GM21360 (cell line): ENCODE measurements around the gene CABP4.
"Not testable (repeated sequence)": the region's sequence is repeated elsewhere in the genome, so short reads cannot be mapped to it uniquely, and the experiment has no call there.

ENCODE experiments used
- ATAC-seq: cut with Tn5 transposase; IDR thresholded peaks from one replicate; pipeline ENCODE4 v1.9.1; 2021; ENCODE audit warnings: mild to moderate bottlenecking, moderate library complexity; ENCODE audit not compliant: unreplicated experiment

Gene CABP4

DNA sequence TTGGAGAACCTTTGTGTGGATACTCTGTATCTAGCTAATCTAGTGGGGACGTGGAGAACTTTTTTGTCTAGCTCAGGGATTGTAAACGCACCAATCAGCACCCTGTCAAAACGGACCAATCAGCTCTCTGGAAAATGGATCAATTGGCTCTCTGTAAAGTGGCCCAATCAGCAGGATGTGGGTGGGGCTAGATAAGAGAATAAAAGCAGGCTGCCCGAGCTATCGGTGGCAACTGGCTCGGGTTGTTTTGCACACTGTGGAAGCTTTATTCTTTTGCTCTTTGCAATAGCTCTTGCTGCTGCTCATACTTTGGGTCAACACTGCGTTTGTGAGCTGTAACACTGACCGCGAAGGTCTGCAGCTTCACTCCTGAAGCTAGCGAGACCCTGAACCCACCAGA, 21.5 kb downstream of the CABP4 start:
- not testable (repeated sequence) for ATAC-seq

DNA sequence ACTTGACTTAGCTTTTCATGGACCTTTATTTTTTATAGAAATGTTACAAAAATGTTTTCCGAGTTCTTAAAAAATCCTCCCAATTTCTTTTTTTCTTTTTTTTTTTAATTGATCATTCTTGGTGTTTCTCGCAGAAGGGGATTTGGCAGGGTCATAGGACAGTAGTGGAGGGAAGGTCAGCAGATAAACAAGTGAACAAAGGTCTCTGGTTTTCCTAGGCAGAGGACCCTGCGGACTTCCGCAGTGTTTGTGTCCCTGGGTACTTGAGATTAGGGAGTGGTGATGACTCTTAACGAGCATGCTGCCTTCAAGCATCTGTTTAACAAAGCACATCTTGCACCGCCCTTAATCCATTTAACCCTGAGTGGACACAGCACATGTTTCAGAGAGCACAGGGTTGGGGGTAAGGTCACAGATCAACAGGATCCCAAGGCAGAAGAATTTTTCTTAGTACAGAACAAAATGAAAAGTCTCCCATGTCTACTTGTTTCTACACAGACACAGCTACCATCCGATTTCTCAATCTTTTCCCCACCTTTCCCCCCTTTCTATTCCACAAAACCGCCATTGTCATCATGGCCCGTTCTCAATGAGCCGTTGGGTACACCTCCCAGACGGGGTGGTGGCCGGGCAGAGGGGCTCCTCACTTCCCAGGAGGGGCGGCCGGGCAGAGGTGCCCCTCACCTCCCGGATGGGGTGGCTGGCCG, 22.3 kb downstream of the CABP4 start:
- ATAC-seq, result not testable (repeated sequence)

DNA sequence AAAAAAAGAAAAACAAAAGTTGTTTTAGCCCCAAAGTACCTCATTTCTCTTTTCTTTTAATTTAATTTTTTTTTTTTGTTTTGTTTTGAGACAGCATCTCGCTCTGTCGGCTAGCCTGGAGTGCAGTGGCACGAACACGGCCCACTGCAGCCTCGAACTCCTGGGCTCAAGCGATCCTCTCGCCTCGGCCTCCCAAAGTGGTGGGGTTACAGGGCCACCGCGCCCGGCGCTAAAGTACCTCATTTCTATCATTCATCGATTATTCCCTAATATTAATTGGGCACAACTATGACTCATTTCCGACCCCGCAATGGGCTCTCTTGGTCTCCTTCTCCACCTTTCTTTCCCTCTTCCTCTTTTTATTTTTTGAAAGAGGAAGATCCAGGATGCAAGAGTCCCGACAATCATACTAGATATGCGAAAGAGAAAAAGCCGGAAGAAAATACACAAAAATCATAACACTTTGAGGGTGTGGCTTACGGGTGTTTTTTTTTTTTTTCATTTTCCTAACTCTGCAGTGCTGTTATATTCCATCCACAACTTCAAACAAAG, 27.2 kb downstream of the CABP4 start:
- ATAC-seq, result no peak

DNA sequence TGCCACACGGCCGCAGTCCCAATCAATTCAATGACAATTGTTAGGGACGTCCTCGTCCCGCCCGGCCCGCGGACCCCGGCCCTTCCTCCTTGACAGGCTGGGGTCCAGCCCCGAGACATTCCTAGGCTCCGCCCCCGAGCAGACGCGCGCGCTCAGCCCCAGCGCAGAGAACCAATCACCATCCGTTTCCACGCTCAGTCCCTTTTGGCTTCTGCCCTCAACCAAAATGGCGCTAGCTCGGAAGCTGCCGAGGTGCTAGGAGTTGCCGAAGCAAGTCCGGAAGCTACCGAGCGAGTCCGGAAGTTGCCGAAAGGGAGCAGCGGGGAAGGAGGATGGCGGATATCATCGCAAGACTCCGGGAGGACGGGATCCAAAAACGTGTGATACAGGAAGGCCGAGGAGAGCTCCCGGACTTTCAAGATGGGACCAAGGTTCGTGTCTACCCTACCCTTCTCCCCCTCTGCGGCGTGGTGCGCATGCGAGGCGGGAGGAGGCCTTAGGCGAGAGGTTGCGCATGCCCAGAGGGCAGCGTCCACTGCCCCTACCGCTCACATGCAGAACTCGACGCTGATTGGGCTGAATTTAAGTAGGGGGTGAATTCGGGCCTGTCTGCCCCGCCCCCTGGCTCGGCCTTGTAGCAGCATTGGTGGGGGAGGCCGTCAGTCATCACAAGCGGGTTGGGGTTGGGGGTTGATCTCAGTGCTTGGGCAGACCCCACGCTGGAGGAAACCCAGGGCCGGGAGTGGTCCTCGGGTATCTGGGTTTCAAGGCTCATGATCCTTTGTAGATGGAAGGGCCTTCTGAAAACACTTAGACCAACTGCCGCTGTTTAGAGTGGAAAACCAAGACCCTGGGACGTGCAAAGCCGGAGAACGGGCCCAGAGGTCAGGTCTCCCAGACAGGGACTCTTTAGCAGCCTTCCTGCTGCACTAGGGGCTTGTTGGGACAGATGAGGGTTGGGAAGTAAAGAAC, 28.0 kb downstream of the CABP4 start, which contains the start of gene AIP:
AIP (plus strand) TSS at position 200 of the 972 bp plus-strand sequence; CDS start at position 333, 133 bp downstream.
- peak; percentile 57 for ATAC-seq

DNA sequence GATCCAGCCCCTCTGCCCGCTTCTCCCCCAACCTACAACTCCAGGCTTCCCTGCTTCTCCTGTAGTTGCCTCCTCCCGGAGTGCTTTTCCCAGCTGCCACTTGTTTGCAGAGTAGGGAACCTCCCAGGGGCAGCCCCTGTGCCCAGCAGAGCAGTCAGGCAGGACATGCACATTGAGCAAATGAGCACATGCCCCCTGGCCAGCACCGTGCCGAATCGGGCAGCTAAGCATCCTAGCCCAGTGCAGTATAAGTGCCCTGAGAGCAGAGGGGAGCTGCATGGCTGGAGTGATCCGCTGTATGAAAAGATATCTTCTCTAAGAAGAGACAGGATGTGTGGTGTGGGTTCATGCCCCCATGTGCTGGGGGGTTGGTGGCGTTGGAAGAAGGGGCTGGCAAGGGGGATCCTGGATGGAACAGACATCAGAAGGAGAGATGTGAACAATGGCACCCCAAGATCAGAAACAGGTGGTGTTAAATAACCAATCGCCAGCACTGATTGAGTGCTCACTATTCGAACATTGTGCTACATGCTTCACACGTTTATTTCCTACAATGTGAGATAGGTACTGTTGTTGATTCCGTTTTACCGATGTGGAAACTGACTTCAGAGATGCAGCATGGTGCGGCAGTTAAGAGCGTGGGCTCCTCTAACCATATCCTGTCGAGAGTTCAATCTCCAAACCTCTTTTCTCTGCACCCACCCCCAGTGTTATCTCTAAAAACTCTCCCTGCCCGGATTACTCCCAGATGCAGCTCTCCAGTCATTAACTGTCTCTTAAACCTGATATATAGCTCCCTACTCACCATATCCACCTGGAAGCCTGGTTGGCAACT, 28.9 kb downstream of the CABP4 start:
- ATAC-seq, result no peak

DNA sequence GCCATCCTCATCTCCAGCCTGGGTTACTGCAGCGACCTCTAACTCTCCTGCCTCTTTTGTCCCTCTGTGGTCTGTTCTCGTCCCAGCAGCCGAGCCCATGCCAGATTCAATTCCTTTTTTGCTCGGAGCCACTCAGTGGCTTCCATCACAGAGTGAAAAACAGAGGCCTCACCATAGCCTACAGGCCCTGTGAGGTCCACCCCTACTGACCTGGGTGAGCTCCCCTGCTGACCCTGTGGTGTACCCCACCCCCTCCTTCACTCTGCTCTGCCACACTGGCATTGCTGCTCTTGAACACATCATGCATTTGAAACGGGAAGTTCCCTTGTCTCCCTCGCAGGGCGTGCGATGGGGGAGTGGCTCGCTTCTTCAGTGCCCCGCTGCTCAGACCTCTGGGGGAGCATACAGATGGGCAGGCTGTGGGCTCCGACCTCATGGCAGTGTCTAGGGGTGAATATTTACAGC, 29.7 kb downstream of the CABP4 start:
- no peak for ATAC-seq

DNA sequence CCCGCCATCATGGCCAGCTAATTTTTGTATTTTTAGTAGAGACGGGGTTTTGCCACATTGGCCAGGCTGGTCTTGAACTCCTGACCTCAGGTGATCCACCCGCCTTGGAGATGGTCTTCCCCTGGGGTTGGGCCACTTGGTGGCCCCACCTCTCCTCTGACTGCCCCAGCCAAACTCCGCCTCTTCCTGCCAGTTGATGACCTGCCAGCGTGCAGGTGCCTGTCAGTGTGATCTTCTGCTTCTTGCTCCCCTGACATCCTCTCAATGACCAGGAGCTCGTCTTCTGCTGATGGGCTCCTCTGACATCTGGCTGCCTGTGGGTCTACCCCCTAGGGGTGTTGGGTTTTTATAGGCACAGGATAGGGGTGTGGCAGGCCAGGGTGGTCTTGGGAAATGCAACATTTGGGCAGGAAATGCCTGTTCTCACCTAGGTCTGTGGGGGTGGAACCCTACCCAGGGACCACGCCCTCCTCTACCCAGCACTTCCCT, 30.8 kb downstream of the CABP4 start:
- ATAC-seq, result not testable (repeated sequence)

DNA sequence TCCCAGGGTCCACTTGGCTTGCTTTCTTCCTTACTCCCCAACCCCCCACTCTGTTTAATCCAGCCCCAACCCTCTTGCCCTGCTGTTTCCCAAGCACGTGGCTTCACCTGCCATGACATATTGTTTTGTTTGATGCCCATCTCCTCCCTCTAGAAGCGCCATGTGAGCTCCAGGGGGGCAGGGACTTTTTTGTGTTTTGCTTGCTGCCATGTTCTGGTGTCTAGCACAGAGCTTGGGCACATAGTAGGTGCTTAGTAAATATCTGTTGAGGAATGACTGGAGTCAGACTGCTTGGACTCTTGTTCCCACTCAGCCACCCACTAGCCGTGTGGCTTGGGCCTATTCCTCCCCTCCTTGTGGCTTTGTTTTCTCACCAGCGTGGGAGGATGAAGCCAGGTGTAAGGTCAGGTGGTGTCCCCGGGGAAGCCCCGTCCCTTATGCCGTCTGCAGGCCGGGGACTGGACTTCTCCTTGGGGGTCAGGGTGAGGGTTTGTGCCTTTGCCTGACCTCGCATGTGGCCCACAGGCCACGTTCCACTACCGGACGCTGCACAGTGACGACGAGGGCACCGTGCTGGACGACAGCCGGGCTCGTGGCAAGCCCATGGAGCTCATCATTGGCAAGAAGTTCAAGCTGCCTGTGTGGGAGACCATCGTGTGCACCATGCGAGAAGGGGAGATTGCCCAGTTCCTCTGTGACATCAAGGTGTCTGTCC, 31.5 kb downstream of the CABP4 start:
- no peak for ATAC-seq

DNA sequence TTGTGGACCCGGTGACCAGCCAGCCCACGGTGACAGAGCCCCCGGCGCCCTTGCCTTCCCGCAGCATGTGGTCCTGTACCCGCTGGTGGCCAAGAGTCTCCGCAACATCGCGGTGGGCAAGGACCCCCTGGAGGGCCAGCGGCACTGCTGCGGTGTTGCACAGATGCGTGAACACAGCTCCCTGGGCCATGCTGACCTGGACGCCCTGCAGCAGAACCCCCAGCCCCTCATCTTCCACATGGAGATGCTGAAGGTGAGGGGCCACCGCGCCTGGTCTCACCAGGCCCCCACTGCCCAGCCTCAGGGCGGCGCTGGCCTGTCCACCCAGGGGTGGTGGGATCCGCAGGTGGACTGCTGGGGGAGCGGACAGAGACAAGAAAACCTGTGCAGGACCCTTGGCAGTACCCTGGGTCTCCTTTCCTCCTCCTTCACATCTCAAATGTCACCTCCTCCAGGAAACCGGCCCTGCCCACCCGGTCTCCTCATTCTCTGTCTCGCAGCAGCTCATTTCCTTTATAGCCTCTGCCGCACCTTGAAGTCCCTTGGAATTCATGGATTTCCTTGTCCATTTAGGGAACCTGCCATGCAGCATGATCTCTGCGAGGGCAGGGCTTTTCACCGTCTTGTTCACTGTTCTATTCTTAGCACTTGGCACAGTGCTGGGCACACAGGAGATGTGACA, 34.2 kb downstream of the CABP4 start:
- no peak for ATAC-seq

DNA sequence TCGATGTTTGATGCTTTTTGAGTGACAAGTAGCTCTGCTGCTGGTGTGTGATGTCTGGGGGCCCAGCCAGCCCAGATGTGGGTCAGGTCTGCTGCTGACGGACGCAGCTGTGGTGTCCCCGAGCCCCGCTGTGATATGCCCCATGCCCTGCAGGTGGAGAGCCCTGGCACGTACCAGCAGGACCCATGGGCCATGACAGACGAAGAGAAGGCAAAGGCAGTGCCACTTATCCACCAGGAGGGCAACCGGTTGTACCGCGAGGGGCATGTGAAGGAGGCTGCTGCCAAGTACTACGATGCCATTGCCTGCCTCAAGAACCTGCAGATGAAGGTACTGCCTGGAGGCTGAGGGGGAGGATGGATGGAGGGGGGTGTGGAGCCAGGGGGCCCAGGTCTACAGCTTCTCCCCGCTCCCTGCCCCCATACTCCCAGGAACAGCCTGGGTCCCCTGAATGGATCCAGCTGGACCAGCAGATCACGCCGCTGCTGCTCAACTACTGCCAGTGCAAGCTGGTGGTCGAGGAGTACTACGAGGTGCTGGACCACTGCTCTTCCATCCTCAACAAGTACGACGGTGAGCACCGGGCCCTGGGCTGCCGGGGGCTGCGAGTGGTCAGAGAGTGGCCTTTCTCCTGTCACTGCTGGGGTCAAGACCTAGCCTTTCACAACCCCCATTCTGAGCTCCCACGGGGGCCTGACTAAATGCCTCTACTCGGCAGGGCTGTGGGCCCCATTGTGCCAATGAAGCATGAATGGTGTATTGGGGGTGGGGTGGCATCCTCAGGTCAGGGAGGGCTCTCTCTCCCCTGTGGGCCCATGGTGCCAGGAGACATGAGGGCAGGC, 35.0 kb downstream of the CABP4 start:
- ATAC-seq, result no peak

DNA sequence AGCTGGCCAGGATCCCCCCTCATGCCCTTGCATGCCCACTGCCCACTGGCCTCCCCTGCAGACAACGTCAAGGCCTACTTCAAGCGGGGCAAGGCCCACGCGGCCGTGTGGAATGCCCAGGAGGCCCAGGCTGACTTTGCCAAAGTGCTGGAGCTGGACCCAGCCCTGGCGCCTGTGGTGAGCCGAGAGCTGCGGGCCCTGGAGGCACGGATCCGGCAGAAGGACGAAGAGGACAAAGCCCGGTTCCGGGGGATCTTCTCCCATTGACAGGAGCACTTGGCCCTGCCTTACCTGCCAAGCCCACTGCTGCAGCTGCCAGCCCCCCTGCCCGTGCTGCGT, 35.5 kb downstream of the CABP4 start:
- no peak for ATAC-seq

DNA sequence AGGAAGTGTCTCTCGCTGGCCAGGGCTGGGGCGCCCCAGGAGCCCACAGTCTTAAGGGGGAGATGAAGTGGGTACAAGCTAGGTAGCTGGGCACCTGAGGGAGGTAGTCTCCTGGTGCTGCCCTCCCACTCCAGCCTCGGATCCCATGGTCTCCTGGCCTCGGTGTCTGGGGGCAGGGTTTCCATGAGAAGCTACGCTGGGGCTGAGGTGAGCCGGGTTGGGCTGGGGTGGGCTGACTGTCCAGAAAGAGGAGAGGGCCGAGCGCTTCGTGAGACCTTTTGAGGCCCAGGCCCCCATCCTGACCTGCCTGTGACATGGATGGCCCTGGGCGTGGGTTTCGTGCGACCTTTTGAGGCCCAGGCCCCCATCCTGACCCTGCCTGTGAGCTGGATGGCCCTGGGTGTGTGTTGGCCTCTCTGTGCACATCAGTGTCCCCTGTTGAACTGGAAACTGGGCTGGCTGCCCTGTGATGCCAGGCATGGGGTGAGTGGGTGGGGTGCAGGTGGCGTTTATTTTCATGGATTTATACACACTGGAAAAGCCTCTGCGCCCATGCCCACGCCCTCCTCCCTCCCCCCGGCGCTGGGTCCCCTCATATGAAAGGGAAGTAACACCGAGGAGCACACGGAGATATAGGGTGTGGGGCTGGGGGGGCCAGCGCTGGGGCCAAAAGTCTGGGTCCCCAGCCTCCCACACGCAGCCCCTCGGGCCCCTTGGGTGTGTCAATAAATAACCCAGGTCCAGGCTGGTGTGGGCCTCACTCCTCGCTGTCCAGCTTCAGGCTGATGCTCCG, 36.3 kb downstream of the CABP4 start:
- no peak for ATAC-seq

DNA sequence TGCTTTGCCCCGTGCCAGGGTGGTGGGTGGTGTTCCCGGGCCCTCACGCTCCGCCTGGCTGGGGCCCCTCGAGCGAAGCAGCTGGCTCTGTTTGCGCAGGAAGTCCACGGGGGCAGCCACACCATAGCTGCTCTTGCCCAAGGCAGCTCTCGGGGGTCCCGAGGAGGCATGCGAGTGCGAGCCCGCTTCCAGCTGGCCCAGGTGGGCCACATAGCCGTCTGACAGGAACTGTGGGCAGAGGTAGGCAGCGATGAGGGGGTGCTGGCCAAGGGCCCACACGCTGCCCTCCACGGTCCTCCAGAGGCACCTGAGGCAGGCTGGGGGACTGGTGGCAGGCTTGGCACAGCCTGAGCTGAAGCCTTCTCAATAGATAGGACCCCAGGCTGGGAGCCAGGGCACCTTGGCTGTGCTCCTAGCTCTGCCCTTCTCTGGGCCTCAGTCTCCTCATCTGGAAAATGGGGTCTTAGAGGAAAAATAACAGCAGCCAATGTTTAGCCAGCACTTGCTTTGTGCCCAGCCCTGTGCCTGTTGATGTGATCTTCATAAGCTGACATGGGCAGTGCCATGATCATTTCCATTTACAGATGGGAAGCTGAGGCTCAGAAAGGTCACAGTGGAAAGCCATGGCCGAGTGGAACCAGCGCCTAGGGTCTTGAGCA, 37.0 kb downstream of the CABP4 start:
- ATAC-seq, result no peak

DNA sequence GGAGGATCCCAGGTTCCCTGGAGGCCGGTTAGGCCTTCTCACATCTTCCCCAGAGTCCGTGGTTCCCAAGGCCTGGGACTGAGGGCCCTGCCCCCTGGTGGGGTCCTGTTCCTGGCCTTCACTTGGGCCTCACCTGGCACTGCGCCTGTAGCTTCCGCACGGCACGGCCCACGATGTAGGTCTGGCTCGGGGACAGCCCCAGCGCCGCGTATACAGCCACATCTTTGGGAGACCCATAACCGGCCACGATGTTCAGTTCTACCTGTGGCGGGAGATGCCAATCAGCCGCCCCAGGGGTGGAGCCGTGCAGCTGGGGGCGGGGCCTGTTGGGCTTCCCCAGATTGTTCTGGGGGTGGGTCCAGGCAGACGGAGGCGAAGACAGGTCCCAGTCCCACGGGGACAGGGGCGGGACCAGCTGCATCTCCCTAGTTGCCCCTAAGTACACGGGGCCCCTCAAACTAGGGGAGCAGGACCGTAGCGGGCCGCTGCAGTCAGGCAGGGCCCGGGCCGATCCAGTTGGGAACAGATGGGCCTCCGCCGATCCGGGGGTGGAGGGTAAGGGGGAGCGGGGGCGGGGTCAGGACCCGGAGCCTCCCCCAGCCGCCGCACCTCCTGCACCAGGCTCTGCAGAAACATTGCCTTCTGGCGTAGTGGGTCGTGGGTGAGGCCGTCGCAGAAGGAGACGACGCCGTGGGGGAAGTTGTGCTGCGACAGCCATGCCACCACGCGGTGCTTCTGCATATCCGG, 37.8 kb downstream of the CABP4 start:
- ATAC-seq, result no peak

DNA sequence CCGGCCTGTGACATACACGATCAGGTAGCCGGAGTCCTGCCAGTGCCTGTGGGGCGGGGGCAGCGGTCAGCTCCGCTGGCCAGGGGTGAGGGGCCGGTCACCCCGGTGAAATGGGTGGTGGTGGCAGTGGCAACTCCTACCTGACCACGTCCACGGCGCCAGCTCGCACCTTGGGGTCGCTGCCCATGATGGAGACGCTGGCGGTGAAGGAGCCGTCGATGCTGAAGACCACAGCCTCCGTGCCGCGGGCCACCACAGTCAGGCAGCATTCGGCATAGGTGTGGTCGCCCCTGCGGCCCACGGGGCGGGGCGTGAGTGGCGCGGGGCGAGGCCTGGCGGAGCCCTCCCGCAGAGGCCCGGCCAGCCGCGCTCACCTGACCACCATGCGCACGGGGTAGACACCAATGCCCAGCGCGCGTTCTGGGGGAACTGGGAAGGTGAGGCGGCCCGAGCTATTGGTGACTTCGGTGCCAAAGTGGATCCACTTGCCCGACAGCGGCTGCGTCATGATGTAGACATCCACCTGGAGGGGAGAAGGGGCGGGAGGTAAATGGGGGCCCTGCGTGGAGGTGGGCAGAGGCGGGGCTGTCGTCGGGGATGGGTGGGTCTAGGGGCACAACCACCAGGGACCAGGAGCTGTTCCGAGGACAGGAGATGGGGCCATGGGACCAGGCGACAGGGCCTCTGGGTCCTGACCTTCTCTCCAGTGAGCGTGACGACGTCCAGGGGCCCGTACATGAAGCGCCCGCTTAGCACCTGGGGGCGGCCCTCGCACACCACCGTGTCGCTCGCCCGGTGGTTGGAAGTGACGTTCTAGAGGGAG, 38.6 kb downstream of the CABP4 start:
- no peak for ATAC-seq
